Stimulated activated CD8-positive, alpha-beta memory T cell treated with anti-CD3 and anti-CD28 coated beads, Interleukin-15, amount 100 ng/mL, for 48 hours (primary cell): Measurements from ENCODE around the gene TRPM8.

Experiments used
- DNase-seq, 2 donors: peaks; one replicate each; pipeline ENCODE4 v3.0.0-alpha.2; 2020; ENCODE audit warnings: low read depth in 2 of 2

Gene TRPM8

DNA sequence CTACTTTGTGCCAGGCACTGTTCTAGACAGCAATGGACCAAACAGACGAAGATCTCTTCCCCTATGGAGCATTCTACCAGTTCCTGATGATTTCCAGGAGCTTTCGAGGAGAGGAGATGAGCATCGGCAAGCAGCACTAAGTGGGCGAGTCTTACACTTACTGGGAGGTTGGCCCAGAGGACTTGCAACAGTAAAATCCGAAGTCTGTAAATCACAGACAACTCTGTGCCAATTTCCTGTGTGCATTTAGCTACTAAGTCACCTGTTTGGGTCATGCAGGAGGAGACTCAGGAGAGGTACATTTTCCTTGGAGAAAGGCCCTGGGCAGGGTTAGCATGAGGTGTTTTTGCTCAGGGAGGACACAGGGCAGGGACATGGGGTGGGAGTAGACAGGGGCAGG is 58.9 kb downstream of the TRPM8 start:
- DNase-seq: no peak

DNA sequence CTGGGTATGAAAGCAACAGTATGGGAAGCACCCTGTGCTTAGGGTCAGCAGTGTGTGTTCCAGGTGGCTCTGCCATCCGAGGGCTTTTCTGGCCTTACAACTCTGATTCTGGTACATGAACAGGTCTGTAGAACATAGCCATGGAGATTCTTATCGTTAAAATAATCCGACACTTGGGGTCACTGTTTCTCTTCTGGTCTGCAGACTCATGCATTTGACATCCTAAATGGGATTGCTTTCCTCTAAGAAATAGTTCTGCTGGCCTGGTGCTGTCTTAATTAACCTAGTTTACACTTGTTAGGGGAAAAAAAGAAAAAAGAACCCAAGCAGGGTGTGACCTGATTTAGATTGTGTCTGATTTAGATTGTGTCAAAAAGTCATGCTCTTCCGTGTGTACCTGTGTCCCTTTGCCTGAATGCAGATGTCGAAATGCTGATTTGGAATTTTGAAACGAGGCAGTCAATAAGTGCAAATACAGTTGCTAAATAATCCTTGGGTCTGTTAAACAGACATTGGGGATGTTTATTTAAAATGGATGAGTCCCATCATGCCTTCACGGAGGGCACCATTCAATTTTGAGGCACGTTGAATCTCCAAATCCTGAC is 59.6 kb downstream of the TRPM8 start:
- DNase-seq: no peak

DNA sequence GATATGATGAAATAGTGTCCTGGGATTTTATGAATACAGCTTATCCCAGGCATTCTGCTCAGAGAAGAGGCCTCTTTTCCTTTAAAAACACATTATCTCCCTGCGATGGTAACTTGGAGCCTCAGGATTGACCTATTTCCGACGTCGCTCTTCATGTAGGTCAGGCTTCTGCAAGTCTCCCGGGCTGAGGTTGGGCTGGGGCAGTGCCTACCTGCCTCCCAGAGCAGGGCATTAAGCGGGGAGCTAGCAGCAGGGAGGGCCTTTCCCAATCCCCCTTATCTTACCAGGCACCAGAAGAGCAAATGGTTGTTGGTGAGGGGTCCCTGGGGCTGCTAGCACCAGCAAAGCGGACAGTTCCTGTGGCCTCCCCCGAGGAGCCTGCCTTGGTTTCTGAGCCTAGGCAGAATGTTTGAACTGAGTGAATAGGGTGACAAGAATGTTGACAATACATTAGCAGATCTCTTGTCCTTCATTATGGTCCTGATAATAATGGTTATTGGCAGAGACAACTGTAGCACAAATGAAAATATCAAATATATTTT is 60.2 kb downstream of the TRPM8 start:
- DNase-seq: no peak

DNA sequence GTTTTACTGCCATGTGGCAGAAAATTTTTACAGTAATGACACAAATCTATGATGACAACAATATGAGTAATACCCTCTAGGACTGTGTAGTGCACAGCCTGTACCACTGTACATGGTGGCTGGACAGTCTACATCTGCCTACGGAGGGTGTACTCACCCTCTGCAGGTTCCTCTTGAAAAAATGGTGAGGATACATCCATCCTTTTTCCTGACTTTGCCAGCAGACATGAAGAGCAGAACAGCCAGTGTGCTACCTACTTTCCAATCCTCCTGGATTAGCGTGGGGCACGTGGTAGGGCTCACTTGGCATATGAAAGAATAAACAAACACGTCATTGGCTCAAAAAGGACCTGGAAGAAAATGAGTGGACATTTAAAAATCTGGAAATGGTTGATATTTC is 62.6 kb downstream of the TRPM8 start:
- no peak for DNase-seq

DNA sequence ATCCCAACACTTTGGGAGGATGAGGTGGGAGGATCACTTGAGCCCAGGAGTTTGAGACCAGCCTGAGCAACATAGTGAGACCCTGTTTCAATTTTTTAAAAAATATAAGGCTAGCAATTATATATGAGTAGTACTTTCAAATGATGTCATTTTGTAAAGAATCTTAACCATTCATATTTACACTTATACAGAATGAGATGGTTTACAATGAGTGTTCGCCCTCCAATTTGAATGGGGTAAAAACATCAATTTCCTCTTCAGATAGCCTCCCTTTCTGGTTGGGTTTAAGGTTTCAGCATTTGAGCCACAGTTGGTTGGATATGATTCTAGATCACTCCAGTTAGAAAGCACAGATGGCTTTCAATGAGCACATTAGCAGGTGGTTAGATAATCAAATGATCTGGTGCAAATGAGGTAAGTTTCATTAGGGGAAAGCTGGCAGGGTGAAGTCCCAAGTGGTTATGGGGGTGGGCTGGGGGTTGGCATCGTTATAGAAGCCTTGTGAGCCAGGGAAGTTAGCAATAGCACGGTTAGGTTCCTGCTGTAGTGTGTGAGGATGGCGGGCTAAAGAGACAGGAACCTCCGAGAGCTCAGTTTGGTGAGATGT is 63.9 kb downstream of the TRPM8 start:
- no peak for DNase-seq

DNA sequence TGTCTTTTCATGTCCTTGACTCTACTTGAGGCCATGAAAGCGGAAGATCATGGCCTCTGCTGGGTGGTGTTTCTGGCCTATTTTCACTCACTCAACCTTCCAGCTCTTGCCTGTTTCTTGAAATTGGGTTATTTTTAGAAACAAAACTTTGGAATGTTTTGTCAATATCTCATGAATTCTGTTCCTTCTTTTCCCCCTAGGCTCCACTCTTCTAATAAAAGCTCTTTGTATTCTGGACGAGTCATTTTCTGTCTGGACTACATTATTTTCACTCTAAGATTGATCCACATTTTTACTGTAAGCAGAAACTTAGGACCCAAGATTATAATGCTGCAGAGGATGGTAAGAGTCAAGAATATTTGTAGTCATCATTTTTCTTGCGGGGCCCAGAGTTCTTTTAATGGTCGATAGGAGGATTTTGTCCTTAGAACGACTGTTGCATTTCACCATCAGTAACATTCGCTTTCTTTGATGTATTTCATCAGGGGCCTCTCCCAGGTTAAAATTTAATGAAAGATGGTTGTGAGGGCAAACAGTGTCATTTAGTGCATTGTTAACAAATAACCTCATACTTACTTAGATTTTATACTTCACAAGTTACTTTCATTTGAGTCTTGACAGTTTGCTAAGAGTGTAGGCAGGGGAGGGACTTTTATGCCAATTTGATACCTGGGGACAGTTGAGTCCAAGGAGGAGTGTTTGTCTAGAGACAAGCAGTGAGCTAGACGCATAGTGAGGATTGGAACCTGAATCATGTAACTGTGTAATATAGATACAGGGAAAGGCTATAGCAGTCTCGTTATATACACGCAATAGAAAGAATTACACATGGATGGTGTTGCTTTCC is 64.6 kb downstream of the TRPM8 start:
- no peak for DNase-seq

DNA sequence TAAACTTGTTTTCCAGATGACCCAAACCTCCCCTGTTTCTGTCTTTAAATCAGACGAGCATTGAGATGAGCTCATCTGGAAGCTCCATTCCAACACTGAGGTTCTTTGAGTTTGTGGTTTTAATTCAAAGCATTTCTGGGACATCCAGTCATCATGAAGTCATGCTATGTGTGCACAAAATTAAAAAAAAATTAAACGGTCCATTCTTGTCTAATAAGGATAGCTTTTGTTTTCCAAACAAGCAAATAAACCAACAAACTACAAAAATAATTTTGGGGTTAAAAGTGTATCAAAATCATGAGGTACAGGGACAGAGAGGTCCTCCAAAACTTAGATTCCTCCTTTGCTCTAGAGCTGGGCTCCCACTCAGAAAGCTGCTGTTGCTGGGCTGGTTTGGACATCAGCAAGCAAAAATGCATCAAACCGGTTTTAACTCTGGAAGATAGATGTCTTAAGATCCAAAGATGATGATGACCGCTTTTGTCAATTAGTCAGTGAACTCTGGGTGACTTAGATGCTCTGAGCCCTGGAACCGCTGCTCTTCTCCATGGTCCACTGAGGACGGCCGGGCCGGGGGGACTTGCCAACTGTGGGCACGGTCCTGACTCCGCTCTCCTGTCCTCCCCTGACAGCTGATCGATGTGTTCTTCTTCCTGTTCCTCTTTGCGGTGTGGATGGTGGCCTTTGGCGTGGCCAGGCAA is 65.4 kb downstream of the TRPM8 start:
- DNase-seq: no peak

DNA sequence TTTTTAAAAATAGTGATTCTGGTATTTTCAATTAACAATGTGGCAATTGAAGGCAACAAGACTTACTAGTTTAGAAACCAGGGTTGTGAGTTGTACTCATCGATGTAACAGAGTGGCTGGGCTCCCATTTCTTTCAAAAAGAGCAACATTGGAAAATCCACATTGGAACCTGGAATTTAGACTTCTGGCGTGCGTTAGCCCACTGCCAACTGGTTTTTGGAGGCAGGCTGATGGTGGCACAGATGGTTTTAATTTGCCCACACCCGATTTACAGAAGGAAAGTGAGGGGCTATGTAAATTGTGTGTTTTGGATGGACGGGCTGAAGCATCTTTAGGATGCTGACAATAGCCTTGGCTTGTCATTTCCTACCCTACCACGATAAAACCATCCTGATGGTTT is 66.3 kb downstream of the TRPM8 start:
- DNase-seq: no peak

DNA sequence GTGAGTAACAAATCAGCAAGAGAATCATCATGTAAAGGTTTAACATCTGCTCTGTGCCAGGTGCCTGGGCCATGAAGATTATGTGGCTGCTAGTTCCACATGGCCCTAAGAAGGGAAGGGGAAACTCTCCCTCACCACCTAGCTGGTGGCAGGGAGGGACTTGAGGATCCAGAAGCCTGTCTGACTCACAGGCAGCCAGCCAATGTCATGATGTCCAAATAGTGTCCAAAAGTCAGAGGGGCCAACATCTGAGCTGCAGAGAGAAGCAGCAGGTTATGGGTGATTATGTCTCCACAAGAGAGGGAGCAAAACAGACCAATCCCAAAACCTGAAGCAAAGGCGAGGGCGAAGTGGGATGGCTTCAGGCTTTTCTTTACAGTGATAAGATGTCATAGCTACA is 71.4 kb downstream of the TRPM8 start:
- DNase-seq: no peak

DNA sequence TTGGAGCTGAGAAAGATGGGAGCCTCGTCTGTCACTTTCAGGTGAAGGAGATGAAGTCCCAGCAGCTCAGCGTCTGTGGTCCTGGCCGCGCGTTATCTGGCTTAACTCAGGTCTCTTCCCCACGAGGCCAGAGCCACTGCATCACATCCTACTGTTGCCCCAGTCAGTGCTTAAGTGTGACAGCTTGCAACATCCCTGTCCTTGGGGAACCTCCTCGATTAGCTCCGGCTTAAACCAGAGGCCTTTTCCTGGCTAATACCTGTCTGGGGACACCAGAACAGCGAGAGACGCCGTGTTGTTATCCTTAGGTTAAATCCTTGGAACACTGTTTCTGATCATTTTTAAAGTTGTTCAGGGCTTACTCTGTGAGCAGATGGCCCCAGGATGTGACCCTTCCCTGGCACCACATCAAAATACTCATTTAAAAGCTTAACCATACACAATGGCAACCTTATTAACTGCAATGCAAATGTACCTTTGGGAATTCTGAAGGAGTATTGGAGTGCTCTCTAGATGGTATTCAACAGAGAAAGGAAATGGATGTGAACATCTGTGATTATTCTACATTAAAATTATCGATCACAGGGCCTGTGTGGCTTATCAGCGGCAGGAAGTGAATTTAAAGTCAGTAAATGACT is 72.2 kb downstream of the TRPM8 start:
- DNase-seq: no peak

DNA sequence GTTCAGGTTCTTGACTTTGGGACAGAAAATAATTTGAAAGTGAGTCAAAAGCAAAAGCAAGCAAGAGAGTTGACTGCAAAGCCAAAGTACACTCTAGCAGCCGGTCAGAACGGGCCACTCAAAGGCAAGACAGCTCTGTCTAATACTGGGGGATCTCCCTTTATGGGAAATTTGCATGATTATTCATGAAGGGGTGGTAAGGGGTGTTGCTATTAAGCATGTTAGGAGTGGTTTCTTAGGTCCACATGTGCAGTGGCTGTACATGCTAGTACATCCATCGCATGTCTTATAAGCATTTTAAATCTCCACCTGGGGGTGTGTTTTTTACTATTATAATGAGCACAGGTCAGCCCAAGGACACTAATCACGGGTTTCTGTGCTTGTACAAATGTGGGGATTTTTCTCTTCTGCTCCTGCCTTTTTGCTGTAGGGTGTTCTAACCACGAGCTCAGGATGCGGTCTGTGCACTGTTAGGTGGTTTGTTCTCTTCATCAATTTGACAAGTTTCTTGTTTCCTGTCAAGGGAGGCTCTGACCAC is 73.2 kb downstream of the TRPM8 start:
- peak; percentile 37 to 44 for DNase-seq

DNA sequence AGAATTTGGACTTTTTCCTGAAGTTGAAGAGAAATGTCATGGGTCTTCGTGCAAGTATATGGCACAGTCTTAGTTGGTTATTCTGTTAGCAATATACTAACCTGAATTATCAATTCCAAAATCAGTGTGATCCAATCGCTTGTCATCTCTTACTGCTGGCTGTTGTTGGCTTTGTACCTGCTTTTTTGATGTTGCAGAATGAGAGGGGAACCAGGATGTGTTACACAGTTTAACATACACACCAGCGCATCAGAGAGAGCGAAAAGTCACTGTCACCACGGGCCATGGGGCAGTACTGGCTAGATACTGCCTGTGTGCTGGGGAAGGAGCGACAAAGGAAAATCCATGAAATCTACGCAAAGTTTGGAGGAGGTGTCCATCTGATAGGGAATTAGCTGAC is 74.0 kb downstream of the TRPM8 start:
- no peak for DNase-seq

DNA sequence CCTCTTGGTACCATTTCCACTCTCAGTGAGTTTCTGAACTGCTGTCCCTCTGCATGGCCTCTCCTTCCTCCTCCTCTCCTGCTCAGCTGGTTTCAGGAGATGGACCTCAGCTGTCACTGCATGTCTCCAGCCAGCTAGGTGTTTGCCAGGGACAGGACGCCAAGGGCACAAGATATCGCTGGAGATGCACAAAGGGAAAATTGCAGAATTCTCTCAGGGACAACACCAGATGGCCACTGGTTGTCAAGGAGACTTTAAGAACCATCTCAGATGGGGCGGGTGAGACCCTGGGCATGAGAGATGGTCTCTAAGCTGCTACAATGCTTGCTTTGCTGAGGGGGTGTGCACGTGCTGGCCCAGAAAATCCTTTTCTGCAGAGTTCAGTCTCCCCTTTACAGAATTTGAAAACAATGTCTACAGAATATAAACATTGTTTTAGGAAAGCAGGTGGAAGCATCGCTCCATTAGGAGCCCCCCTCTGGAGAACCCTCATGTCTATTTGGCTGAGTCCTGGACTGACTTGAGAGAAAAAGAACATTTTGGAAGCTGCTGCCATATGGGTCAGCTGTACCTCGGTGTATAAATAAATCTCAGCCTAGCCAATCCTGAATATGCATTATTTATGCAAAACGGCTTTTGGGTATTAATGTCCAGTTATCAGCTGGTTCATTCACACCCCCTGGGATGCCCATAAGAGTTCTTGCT is 75.5 kb downstream of the TRPM8 start:
- DNase-seq: no peak

DNA sequence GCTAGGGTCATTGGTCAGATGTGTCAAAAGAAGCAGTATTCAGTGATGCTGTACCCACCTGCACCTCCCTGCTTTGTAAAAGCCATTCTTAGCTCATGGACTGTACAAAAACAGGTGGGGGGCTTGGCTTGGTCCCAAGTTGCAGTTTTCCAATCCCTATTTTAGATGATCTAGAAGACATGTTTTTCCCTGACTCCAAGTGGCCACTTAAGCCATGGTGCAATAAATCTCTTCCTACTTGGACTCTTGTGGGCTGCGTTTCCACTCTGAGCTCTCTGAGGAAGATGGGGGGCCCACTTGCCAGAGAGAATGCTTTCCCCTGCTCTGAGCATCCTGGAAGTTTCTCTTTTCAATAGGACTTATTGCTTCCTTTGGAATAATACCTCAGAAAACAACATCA is 76.3 kb downstream of the TRPM8 start:
- DNase-seq: no peak

DNA sequence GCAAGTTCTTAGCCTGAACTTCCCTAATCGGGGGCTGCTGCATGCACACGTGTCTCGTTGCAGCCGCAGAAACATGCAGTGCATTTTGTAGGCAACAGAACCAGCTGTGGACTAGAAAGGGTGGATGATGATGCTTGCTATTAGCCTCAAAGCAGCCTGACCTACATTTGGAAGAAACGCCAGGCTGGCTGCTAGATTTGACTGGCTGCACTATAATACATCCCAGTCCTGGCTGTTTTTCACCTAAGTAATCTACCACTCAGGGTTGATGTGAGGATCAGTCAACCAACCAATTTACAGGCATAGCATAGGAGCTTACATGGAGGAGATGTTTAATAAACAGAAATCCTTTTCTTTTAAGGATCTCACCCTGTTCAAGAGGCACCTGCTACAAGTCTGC is 77.0 kb downstream of the TRPM8 start:
- DNase-seq: no peak

DNA sequence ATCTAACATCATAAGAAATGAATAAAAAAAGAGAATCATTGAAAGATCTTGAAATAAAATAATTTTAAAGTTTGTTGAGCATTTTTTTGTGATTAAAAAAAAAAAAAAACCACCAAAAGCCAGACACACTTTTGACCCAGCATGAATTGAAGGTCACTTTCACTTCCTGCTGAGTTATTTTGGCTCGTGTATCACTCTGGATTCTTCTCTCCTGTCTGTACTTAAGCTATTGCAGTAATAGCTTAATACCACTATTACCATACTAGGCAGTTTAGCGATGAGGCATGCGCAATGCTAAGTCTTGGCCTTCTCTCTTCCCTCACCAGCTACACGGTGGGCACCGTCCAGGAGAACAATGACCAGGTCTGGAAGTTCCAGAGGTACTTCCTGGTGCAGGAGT is 78.8 kb downstream of the TRPM8 start:
- no peak for DNase-seq

DNA sequence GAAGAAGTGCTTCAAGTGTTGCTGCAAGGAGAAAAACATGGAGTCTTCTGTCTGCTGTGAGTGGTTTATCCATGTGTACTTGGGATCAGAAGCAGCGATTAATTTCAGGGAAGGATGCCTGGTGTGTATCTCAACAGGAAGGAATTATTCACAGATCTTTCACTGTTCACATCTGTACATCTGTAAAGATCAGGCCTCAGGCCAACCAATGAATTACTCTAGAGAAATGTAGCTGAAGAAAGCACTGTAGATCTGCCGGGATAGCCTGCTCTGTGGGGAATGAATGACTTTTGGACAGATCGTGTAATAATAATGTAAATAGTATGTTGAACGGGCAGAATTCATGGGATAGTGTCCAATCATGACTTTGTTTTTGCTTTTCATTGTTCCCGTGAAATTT is 79.3 kb downstream of the TRPM8 start:
- DNase-seq: no peak

DNA sequence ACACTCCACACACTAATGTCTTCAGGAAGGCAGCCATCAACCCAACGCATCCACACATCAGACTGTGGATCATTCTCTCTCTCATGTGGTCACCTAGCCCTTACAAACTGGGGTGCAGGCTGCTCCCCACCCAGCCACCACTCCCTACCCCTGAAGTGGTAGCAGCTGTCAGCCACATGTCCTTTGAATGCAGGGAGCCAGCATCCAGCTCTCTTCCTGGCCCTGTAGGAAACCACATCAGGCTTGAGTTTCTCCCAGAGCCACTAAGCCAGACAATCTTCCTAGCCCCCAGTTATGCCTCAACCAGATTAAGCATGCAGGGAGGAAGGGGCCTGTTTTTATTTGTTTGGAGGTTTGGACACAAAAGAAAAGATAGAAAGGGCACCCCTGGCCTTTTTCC is 80.5 kb downstream of the TRPM8 start:
- DNase-seq: no peak

DNA sequence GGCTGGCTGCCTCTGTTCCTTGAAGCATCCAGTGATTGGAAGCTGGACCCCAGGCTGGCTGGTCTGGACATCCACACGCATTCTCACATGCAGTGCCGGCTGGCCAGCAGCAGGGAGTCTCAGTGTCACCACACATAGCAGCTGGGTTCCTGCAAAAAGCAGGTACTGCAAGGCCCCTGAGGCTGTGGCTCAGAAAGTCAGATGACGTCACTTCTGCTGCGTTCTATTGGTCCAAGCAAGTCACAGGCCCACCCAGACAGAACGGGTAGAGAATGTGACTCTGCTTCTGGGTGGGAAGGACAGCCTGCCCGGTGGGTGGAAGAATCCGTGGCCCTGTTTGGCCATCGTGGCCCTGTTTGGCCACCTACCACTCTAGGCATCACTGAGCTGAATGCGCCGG is 82.0 kb downstream of the TRPM8 start:
- DNase-seq: no peak

DNA sequence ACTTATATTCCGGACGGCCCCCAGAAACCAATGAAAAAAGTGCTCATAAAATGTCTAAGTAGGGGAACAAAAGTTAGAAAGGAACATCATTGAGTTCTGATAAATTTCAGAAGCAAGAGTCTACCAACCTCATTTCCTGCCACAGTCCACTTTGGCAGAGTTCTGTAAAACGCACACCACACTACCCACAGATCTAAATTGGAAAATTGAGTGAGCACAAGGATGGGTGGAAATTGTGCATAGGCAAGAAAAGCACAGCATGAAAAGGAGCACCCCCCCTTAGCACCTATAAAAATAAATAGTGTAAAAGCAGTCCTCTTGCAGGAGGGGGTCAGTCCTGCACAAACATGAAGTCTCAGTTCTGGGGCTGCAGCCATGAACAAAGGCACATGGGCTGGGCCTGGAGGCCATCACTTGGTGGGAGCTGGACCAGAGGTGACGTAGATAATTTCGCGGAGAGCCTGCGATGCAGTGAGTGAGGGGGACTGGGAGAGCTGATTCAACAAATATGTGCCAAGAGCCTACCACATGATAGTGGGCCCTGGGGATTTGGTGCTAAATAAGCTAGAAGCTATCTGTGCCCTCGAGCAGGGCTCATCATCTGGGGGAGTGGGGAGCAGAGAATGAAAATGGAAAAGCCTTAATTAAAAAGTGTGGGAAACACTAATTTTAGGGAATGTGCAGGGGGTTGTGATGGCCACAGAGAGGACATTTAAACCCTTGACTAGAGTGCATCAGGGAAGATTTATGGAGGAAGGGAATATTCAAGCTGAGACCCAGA is 84.4 kb downstream of the TRPM8 start:
- DNase-seq: no peak
